Astrocyte of the cerebellum (primary cell): Measurements from ENCODE around the gene CDKN1C.

Source experiments
- DNase-seq: peaks from one replicate; pipeline ENCODE4 v3.0.0-alpha.2; 2011; ENCODE audit warnings: low read depth
- H3K4me3 ChIP-seq: 2 replicates; pipeline ENCODE4 v1.5.1; 2011; ENCODE audit warnings: mild to moderate bottlenecking, low read depth, low read length, moderate library complexity
- in situ Hi-C: cut with HindIII; loops from 2 replicates; pipeline ENCODE4 v1.10.0; 2017; ENCODE audit warnings: low sequenced_read_pairs
- TF ChIP-seq, protein P1 (sequence below): IDR thresholded peaks from 2 replicates; pipeline ENCODE4 v1.5.1; 2012; ENCODE audit warnings: low read length, low read depth, moderate library complexity, mild to moderate bottlenecking; ENCODE audit errors: missing control alignments

CDKN1C gene

GRCh38 chr11:2841411-2842190 lies 44.0 kb downstream of the CDKN1C start:
- no peak overlapping the region for H3K4me3 ChIP-seq
- TF ChIP-seq, protein P1, sequence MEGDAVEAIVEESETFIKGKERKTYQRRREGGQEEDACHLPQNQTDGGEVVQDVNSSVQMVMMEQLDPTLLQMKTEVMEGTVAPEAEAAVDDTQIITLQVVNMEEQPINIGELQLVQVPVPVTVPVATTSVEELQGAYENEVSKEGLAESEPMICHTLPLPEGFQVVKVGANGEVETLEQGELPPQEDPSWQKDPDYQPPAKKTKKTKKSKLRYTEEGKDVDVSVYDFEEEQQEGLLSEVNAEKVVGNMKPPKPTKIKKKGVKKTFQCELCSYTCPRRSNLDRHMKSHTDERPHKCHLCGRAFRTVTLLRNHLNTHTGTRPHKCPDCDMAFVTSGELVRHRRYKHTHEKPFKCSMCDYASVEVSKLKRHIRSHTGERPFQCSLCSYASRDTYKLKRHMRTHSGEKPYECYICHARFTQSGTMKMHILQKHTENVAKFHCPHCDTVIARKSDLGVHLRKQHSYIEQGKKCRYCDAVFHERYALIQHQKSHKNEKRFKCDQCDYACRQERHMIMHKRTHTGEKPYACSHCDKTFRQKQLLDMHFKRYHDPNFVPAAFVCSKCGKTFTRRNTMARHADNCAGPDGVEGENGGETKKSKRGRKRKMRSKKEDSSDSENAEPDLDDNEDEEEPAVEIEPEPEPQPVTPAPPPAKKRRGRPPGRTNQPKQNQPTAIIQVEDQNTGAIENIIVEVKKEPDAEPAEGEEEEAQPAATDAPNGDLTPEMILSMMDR = no peak
- no peak for DNase-seq
- in situ Hi-C loops = no loop called here

GRCh38 chr11:2839395-2839943 lies 46.1 kb downstream of the CDKN1C start:
- in situ Hi-C loops = no loop called here
- DNase-seq = no peak
- TF ChIP-seq, protein P1 = no peak
- no peak overlapping the region for H3K4me3 ChIP-seq

DNA sequence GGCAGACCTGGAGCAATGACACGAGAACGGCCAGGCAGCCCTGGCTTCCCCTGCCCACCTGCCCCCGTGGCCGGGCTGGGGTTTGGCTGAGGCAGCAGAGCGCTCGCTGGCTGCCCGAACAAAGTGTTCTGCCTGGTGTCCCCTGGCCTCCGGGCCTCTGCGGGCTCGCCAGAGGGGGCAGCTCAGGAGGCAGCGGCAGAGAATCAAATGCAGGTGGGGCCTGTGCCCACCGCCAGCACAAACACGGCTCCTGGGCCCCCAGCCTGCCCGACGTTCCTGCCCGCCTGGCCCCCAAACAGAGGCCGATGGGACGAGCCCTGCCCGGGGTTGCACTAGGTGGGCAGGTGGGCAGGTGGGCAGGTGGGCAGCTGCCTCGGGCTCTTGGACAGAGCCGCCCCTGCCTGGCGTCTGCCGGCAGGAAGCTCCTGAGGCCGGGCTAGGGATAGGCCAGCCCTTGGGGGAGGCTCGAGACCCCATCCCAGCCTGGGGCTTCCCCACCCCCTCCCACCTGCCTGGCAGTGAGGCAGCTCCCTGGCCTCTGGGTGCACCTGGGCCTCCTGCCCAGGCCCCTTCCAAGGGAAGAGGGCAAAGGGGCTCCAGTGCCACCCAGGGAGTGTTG lies 46.8 kb downstream of the CDKN1C start:
- H3K4me3 ChIP-seq = no peak overlapping the region
- in situ Hi-C loops = no loop called here
- TF ChIP-seq, protein P1 = no peak
- no peak for DNase-seq

GRCh38 chr11:2838091-2838490 lies 47.5 kb downstream of the CDKN1C start:
- no peak for DNase-seq
- in situ Hi-C loops = no loop called here
- TF ChIP-seq, protein P1 = no peak
- H3K4me3 ChIP-seq = no peak overlapping the region

- in situ Hi-C loops = no loop called here
- TF ChIP-seq, protein P1 = no peak
- no peak overlapping the region for H3K4me3 ChIP-seq
- DNase-seq = no peak
Measured at GRCh38 chr11:2837651-2838050, 47.9 kb downstream of the CDKN1C start.

- no peak overlapping the region for H3K4me3 ChIP-seq
- in situ Hi-C loops = no loop called here
- TF ChIP-seq, protein P1 = no peak
- DNase-seq = no peak
Measured at GRCh38 chr11:2837096-2837601, 48.4 kb downstream of the CDKN1C start.
